NT2/D1 (cell line): ENCODE results near the gene TGFBR2.

Experiments
- DNase-seq: peaks from one replicate; pipeline ENCODE4 v3.0.0-alpha.2; 2011; ENCODE audit warnings: low read depth, low spot score
- H3K27me3 ChIP-seq: 2 replicates; pipeline ENCODE4 v1.6.0; 2011; ENCODE audit warnings: mild to moderate bottlenecking; ENCODE audit not compliant: insufficient read length, insufficient read depth
- H3K36me3 ChIP-seq: 2 replicates; pipeline ENCODE4 v1.6.1; 2011; ENCODE audit warnings: mild to moderate bottlenecking, low read length, mixed read lengths; ENCODE audit not compliant: insufficient read depth, insufficient read length
- H3K4me1 ChIP-seq: 2 replicates; pipeline ENCODE4 v1.5.1; 2011; ENCODE audit not compliant: insufficient read depth, insufficient read length
- H3K4me3 ChIP-seq: 2 replicates; pipeline ENCODE4 v1.5.1; 2011; ENCODE audit warnings: low read depth; ENCODE audit not compliant: insufficient read length
- H3K9ac ChIP-seq: 2 replicates; pipeline ENCODE4 v1.6.0; 2011; ENCODE audit warnings: low read depth; ENCODE audit not compliant: insufficient read length
- H3K9me3 ChIP-seq: 2 replicates; pipeline ENCODE4 v1.5.1; 2011; ENCODE audit warnings: mild to moderate bottlenecking, low read length; ENCODE audit not compliant: insufficient read depth
- SUZ12 ChIP-seq: IDR thresholded peaks from 2 replicates; pipeline ENCODE4 v1.6.1; 2011; ENCODE audit not compliant: insufficient read length, insufficient read depth; ENCODE audit errors: extremely low read depth
- YY1 ChIP-seq: IDR thresholded peaks from 2 replicates; pipeline ENCODE4 v1.6.1; 2011; ENCODE audit not compliant: insufficient read length, insufficient read depth
- ZNF274 ChIP-seq: IDR thresholded peaks from 2 replicates; pipeline ENCODE4 v1.6.1; 2011; ENCODE audit warnings: mild to moderate bottlenecking, low read depth, low read length

Gene TGFBR2

GRCh38 chr3:30587904-30588303 lies 18.5 kb upstream of the TGFBR2 start:
- Histone ChIP-seq H3K9ac (no peak overlapping the region), H3K9me3 (no peaks in the 10 kb centered on the region), H3K36me3 (no peaks in the 10 kb centered on the region), H3K4me1 (no peaks in the 10 kb centered on the region), H3K4me3 (no peak overlapping the region), H3K27me3 (no peaks in the 10 kb centered on the region)
- no peak for DNase-seq
- TF ChIP-seq YY1 (no peak), ZNF274 (no peak), SUZ12 (no peak)

GRCh38 chr3:30596152-30596551 lies 10.2 kb upstream of the TGFBR2 start:
- no peaks in the 10 kb centered on the region for H3K9me3 ChIP-seq
- H3K4me3 ChIP-seq: no peak overlapping the region
- no peaks in the 10 kb centered on the region for H3K4me1 ChIP-seq
- H3K27me3 ChIP-seq: no peaks in the 10 kb centered on the region
- no peak for DNase-seq
- TF ChIP-seq YY1 (no peak), ZNF274 (no peak), SUZ12 (no peak)
- H3K36me3 ChIP-seq: no peaks in the 10 kb centered on the region
- no peak overlapping the region for H3K9ac ChIP-seq

GRCh38 chr3:30597131-30597768 lies 9.2 kb upstream of the TGFBR2 start:
- Histone ChIP-seq H3K27me3 (no peaks in the 10 kb centered on the region), H3K4me3 (no peak overlapping the region), H3K36me3 (no peaks in the 10 kb centered on the region), H3K9me3 (no peaks in the 10 kb centered on the region), H3K4me1 (no peaks in the 10 kb centered on the region), H3K9ac (no peak overlapping the region)
- TF ChIP-seq YY1: no peak
- TF ChIP-seq ZNF274: no peak
- TF ChIP-seq SUZ12: no peak
- no peak for DNase-seq

DNA sequence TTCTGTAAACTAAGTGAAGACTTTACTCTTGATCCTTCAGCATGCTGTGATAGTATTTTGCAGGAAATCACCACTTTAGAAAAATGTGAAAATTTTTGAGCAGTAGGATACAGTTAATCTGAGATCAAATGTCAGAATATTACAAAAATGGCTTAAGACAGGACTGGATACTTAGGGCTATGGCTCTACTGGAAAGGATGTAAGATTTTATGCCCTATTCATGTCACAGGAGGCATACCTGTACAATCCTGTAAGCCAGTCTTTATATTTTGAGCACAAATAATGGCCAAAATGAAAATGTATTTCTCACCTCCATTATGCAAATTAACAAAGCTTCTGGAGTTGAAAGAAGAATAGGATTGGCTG lies 8.6 kb upstream of the TGFBR2 start:
- H3K9me3 ChIP-seq: no peaks in the 10 kb centered on the region
- no peaks in the 10 kb centered on the region for H3K4me1 ChIP-seq
- no peak for TF ChIP-seq YY1
- TF ChIP-seq ZNF274: no peak
- TF ChIP-seq SUZ12: no peak
- H3K27me3 ChIP-seq: no peaks in the 10 kb centered on the region
- DNase-seq: no peak
- H3K36me3 ChIP-seq: no peaks in the 10 kb centered on the region
- H3K4me3 ChIP-seq: no peak overlapping the region
- H3K9ac ChIP-seq: no peak overlapping the region

DNA sequence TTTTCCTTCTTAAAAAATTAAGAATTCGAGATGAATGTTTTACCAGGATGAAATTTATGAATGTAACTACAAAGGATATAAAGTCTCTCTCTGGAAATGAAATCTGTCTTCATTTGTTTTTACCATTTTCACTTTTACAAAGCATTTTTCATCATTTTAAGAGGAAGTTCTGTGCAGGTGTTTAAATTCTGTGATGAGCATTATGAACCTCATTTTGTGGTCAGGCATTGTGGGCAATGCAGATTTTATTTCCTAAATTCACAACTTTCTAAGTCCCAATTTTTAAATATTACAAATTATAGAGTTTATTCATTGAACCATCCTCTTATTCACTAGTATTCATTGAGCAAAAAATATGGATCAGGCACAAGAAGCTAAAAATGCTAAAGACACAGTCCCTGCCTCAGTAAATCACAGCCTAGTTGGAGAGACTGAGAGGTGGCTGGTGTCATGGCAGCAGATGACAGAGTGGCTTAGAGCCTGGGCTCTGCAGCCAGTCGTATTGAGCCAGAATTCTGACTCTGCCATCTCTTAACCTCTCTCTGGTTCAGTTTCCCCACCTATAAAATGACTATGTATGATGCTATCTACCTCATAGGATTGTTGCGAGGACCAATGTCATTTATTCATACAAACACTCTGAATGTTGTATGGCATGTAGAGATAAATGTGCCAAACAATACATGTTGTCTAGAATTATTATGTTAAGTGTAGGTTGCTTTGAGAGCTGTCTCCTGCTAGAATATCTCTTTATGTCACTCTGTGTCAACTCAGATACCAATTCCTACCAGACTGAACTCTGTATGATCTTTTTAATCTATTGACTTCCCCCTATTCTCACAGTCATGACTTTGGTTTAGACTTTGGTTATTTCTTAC lies 7.5 kb upstream of the TGFBR2 start:
- no peak overlapping the region for H3K9ac ChIP-seq
- H3K36me3 ChIP-seq: no peaks in the 10 kb centered on the region
- no peak for DNase-seq
- H3K4me1 ChIP-seq: no peaks in the 10 kb centered on the region
- no peaks in the 10 kb centered on the region for H3K9me3 ChIP-seq
- no peaks in the 10 kb centered on the region for H3K27me3 ChIP-seq
- TF ChIP-seq YY1: no peak
- no peak for TF ChIP-seq SUZ12
- no peak for TF ChIP-seq ZNF274
- no peak overlapping the region for H3K4me3 ChIP-seq

DNA sequence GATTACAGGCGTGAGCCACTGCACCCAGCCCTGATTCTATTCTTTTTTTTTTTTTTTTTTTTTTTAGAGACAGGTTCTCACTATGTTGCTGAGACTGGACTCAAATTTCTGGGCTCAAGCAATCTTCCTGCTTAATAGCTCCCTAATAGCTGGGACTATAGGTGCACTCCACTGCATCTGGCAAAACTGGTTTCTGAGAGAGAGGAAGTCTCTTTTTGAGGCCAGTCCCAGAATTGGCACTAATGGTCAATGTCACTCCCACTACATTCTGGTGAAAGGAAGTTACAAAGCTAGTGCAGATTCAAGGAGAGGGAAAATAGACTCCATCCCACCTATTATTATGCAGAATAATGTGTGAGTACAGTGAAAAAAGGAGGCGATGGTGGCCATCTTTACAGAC lies 5.8 kb upstream of the TGFBR2 start:
- no peaks in the 10 kb centered on the region for H3K36me3 ChIP-seq
- H3K9ac ChIP-seq: no peak overlapping the region
- peaks cover 8% of the 10 kb centered on the region for H3K27me3 ChIP-seq
- no peak overlapping the region for H3K4me3 ChIP-seq
- no peaks in the 10 kb centered on the region for H3K9me3 ChIP-seq
- no peaks in the 10 kb centered on the region for H3K4me1 ChIP-seq
- TF ChIP-seq SUZ12 (no peak), ZNF274 (no peak), YY1 (no peak)
- DNase-seq: no peak

DNA sequence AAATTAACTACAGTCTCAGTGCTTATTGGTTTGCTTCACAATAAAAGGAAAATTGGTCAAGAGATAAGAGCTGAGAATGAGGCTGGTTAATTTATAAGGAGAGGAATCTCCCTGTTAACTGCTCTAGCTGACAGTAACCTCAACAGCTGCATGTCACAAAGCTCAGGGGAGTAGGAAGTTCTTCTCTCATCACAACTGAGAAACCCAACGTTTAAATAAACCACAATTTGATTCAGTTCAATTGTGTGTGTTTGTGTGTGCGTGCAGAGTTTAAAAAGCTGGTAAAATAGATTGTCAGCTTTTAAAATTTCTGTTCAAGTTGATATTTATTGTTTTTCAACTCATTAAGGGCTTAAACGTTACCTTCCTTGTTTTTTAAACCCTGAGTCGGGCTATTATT lies 3.5 kb upstream of the TGFBR2 start:
- Histone ChIP-seq H3K27me3 (peaks cover 16% of the 10 kb centered on the region), H3K4me1 (no peaks in the 10 kb centered on the region), H3K4me3 (no peak overlapping the region), H3K36me3 (no peaks in the 10 kb centered on the region), H3K9ac (no peak overlapping the region), H3K9me3 (no peaks in the 10 kb centered on the region)
- TF ChIP-seq SUZ12 (no peak), ZNF274 (no peak), YY1 (no peak)
- no peak for DNase-seq

- Histone ChIP-seq H3K4me1 (no peaks in the 10 kb centered on the region), H3K9me3 (no peaks in the 10 kb centered on the region), H3K36me3 (no peaks in the 10 kb centered on the region), H3K27me3 (peaks cover 16% of the 10 kb centered on the region), H3K9ac (no peak overlapping the region), H3K4me3 (no peak overlapping the region)
- DNase-seq: no peak
- no peak for TF ChIP-seq ZNF274
- no peak for TF ChIP-seq YY1
- no peak for TF ChIP-seq SUZ12
These were observed 2.3 kb upstream of the TGFBR2 start for GRCh38 chr3:30604093-30604492.
